Measurements from ENCODE around the gene SLC39A7. TPM values are rescaled to one million over a fixed set of nuclear protein-coding genes. Genes with fewer than 3 reads are reported as not detected.

SLC39A7 gene
- total and polyA plus RNA-seq, 2 of the 13 experiments (the other 11 are each of a cell fraction or from before 2014, with no cell fraction given), result 142 to 229 TPM

DNA sequence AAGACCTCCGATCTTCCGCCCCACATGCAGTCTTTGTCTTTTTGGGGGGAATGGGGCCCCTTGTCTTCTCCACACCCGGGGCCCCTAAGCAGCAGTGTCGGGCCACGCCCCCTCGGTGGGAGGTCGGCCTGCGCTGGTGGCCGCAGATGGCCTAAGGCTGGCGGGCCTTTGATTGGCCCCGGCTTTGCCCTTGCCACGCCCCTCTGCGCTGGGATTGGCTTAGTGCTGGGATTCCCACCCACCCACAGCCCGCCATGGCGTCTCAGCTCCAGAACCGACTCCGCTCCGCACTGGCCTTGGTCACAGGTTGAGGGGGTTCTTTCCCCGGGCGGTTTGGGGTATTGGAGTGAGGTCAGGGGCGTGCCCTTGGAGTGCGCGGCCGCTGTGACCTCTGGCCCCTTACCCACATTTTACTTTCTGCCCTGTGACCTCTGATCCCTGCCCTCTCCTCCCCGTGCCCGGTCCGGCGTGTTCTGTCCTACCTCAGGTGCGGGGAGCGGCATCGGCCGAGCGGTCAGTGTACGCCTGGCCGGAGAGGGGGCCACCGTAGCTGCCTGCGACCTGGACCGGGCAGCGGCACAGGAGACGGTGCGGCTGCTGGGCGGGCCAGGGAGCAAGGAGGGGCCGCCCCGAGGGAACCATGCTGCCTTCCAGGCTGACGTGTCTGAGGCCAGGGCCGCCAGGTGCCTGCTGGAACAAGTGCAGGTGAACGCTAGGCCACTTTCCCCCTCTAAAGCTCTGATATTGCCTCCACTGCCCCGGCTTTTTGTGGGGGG, 3.9 kb downstream of the SLC39A7 start, which contains the start of gene HSD17B8:
Gene HSD17B8 (plus strand): TSS at position 241 of the 776 bp plus-strand sequence. CDS start 14 bp downstream, at position 255.
- Histone ChIP-seq H3K9ac (ENCODE audit: insufficient read depth, low read depth, low read length) (peak within 1 kb of the TSS; percentile 71), H3K36me3 (replicated peaks in 1 of 2; ENCODE audit: control insufficient read depth in 1 of 2, insufficient read depth in 2 of 2, low read length in 2 of 2) (peaks cover 10 to 26% of the 10 kb centered on the region in 2 experiments), H3K4me1 (ENCODE audit: insufficient read depth, low read length) (peaks cover 68% of the 10 kb centered on the region), H3K27me3 (ENCODE audit: control insufficient read depth in 1 of 2, insufficient read depth in 2 of 2, low read length in 2 of 2) (peaks cover 0 to 4% of the 10 kb centered on the region in 2 experiments; a peak in 1 of 5 replicates), H2AFZ (ENCODE audit: low read length) (no peak within 1 kb of the TSS), H3K9me3 (ENCODE audit: low read length) (no peaks in the 10 kb centered on the region), H3K27ac (ENCODE audit: extremely low read length, insufficient read depth, low read length) (peak within 1 kb of the TSS; percentile 75), H3K4me2 (ENCODE audit: low read depth, low read length) (peak within 1 kb of the TSS; percentile 99), H3K79me2 (ENCODE audit: insufficient read depth, low read length) (peaks cover 43% of the 10 kb centered on the region), H4K20me1 (ENCODE audit: insufficient read depth, low read length) (peaks cover 13% of the 10 kb centered on the region; the same call in 1 of the 2 replicates), H3K4me3 (replicated peaks in 1 of 3; ENCODE audit: insufficient read depth in 1 of 3, low read depth in 2 of 3, low read length in 3 of 3) (peak within 1 kb of the TSS; percentile 60 to 80 (median 74))
- POLR2A ChIA-PET, result interaction anchor here (0.6 to 2.2 kb wide), 11 partner anchors 14 to 337 kb away, joined by 3 to 16 read pairs (median 4); partner anchors contain the start of genes PFDN6, RPS18, VPS52 and WDR46
- FAIRE-seq (peak; percentile 68), DNase-seq (ENCODE audit: low spot score) (peak; percentile 90), ATAC-seq (peak; percentile 80)
- intact Hi-C loops (cut with micrococcal nuclease; ENCODE audit: unreplicated experiment), result no loop called here
- no TSS peak for BruUV-seq (replicated peaks)
- 17% methylated on average over 43 of the region's 48 CpGs for WGBS (ENCODE audit: low lambda C conversion rate)
- in situ Hi-C loops (cut with HindIII; ENCODE audit: extremely low pct_ligation_motif_present, low pct_unique_long_range_greater_than_20kb), result loop anchor here (5.0 to 10.0 kb wide), 3 partner anchors 43 to 210 kb away; partner anchors contain the start of genes CUTA, PHF1 and RGL2
- CTCF ChIA-PET (ENCODE audit: low intra/inter-chr PET ratio, low total read pairs), result interaction anchor here (1.4 kb wide), 1 partner anchor 44 kb away, joined by 5 read pairs; no protein-coding TSS in a partner anchor
- TF ChIP-seq TAF1 (CRISPR knock-in tag; IDR thresholded peaks at IDR 0.05), result peak; percentile 86
- no peak; the same call in 1 of the 2 replicates for TF ChIP-seq STAT6 (CRISPR knock-in tag; IDR thresholded peaks at IDR 0.05; ENCODE audit: borderline replicate concordance)
- TF ChIP-seq GTF2F1 (IDR thresholded peaks at IDR 0.05; ENCODE audit: low read length), result no peak
- TF ChIP-seq SMYD3 (CRISPR knock-in tag; IDR thresholded peaks at IDR 0.05), result 0 out of 2 replicates have a peak, but pooled peaks have one; percentile 66
- TF ChIP-seq CSRNP2 (CRISPR knock-in tag; conservative IDR thresholded peaks at IDR 0.05; ENCODE audit: low read depth), result no peak
- no peak for TF ChIP-seq ZMAT3 (CRISPR knock-in tag; conservative IDR thresholded peaks at IDR 0.05)
- peak; percentile 34 to 77; a peak in 3 of 4 replicates for TF ChIP-seq HMGXB4 (CRISPR knock-in tag; IDR thresholded peaks at IDR 0.05; ENCODE audit: borderline replicate concordance in 1 of 2, low read depth in 1 of 2)
- TF ChIP-seq ZNF615 (CRISPR knock-in tag; IDR thresholded peaks at IDR 0.05; ENCODE audit: borderline replicate concordance), result no peak
- no peak for TF ChIP-seq CEBPB (IDR thresholded peaks at IDR 0.05; ENCODE audit: borderline replicate concordance, low read depth, low read length)
- TF ChIP-seq SIN3B (IDR thresholded peaks at IDR 0.05; ENCODE audit: low read length), result peak; percentile 40; the same call in 1 of the 2 replicates
- no peak; the same call in 1 of the 2 replicates for TF ChIP-seq SIX4 (CRISPR knock-in tag; IDR thresholded peaks at IDR 0.05)
- no peak for TF ChIP-seq ARNT2 (CRISPR knock-in tag; IDR thresholded peaks at IDR 0.05; ENCODE audit: low read depth)
